ENCODE data around the gene UROC1. TPM values are rescaled to one million over a fixed set of nuclear protein-coding genes. Genes with fewer than 3 reads are reported as not detected.

The UROC1 gene
- total and polyA plus RNA-seq, 2 of the 13 experiments (the other 11 are each of a cell fraction or from before 2014, with no cell fraction given): 0.71 to 1.3 TPM

DNA sequence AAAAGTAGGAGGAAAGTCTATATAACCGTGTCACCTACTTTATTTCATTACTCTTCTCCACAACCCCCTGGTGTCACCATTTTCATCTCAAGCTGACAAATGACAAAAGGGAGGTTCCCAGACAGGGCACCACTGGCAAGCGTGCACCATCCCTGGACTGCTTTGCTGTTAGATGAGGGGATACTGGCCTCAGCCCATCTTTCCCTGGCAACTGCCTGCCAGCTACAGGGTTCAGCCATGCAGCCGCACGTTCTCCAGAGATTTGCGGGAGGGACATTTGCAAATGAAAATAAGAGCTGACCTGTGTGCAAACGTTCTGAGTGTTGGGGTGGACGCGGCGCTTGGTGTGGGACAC, 660 bp downstream of the UROC1 start (continued):
- TF ChIP-seq SPEN (CRISPR knock-in tag; IDR thresholded peaks at IDR 0.05; ENCODE audit: low read depth) (no peak), RBFOX2 (IDR thresholded peaks at IDR 0.05; ENCODE audit: low read depth, low read length) (no peak), ZNF691 (CRISPR knock-in tag; IDR thresholded peaks at IDR 0.05; ENCODE audit: borderline replicate concordance, low read depth) (no peak), RFXAP (CRISPR knock-in tag; IDR thresholded peaks at IDR 0.05; ENCODE audit: borderline replicate concordance) (no peak), ZNF235 (CRISPR knock-in tag; IDR thresholded peaks at IDR 0.05; ENCODE audit: borderline replicate concordance) (peak; percentile 24; the same call in 1 of the 2 replicates), CCAR2 (optimal IDR thresholded peaks at IDR 0.05; ENCODE audit: low read depth, low read length) (no peak), FOXP4 (CRISPR knock-in tag; IDR thresholded peaks at IDR 0.05) (no peak), HES4 (CRISPR knock-in tag; IDR thresholded peaks at IDR 0.05; ENCODE audit: borderline replicate concordance) (no peak), MLLT10 (CRISPR knock-in tag; IDR thresholded peaks at IDR 0.05) (no peak), KLF15 (CRISPR knock-in tag; IDR thresholded peaks at IDR 0.05; ENCODE audit: borderline replicate concordance) (no peak), ZSCAN31 (CRISPR knock-in tag; IDR thresholded peaks at IDR 0.05; ENCODE audit: low read depth) (0 out of 2 replicates have a peak, but pooled peaks have one; percentile 40), KLF12 (CRISPR knock-in tag; IDR thresholded peaks at IDR 0.05; ENCODE audit: borderline replicate concordance) (no peak), ZNF414 (CRISPR knock-in tag; IDR thresholded peaks at IDR 0.05) (no peak), AKAP8 (CRISPR knock-in tag; IDR thresholded peaks at IDR 0.05) (no peak), ZNF850 (CRISPR knock-in tag; conservative IDR thresholded peaks at IDR 0.05) (no peak), KMT2A (CRISPR knock-in tag; IDR thresholded peaks at IDR 0.05) (peak; percentile 36; the same call in 1 of the 2 replicates)
- TF ChIP-seq, protein P1, sequence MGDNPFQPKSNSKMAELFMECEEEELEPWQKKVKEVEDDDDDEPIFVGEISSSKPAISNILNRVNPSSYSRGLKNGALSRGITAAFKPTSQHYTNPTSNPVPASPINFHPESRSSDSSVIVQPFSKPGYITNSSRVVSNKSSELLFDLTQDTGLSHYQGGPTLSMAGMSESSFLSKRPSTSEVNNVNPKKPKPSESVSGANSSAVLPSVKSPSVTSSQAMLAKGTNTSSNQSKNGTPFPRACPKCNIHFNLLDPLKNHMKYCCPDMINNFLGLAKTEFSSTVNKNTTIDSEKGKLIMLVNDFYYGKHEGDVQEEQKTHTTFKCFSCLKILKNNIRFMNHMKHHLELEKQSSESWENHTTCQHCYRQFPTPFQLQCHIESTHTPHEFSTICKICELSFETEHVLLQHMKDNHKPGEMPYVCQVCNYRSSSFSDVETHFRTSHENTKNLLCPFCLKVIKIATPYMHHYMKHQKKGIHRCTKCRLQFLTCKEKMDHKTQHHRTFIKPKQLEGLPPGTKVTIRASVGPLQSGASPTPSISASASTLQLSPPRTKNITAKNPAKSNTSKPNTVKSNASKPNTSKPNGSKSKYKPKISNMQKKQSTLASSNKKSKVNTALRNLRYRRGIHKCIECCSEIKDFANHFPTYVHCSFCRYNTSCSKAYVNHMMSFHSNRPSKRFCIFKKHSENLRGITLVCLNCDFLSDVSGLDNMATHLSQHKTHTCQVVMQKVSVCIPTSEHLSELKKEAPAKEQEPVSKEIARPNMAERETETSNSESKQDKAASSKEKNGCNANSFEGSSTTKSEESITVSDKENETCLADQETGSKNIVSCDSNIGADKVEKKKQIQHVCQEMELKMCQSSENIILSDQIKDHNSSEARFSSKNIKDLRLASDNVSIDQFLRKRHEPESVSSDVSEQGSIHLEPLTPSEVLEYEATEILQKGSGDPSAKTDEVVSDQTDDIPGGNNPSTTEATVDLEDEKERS (CRISPR knock-in tag; IDR thresholded peaks at IDR 0.05): no peak
- TF ChIP-seq, protein P2, sequence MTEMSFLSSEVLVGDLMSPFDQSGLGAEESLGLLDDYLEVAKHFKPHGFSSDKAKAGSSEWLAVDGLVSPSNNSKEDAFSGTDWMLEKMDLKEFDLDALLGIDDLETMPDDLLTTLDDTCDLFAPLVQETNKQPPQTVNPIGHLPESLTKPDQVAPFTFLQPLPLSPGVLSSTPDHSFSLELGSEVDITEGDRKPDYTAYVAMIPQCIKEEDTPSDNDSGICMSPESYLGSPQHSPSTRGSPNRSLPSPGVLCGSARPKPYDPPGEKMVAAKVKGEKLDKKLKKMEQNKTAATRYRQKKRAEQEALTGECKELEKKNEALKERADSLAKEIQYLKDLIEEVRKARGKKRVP (CRISPR knock-in tag; IDR thresholded peaks at IDR 0.05): no peak
- TF ChIP-seq, protein P3, sequence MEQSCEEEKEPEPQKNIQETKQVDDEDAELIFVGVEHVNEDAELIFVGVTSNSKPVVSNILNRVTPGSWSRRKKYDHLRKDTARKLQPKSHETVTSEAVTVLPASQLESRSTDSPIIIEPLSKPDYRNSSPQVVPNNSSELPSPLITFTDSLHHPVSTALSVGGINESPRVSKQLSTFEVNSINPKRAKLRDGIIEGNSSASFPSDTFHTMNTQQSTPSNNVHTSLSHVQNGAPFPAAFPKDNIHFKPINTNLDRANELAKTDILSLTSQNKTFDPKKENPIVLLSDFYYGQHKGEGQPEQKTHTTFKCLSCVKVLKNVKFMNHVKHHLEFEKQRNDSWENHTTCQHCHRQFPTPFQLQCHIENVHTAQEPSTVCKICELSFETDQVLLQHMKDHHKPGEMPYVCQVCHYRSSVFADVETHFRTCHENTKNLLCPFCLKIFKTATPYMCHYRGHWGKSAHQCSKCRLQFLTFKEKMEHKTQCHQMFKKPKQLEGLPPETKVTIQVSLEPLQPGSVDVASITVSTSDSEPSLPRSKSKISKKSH (CRISPR knock-in tag; IDR thresholded peaks at IDR 0.05; ENCODE audit: borderline replicate concordance): no peak
